Measurements from ENCODE around the gene GOPC.
A peak's percentile ranks its signal among the peaks of the same experiment; 100 is the strongest.
"Not testable (repeated sequence)": the region's sequence is repeated elsewhere in the genome, so short reads cannot be mapped to it uniquely, and the experiment has no call there.

Gene GOPC

GRCh38 chr6:117602151-117602898 lies at the start of gene GOPC:
Gene GOPC, minus strand, starts transcription at chr6:117602511. Its CDS starts 223 bp downstream, at chr6:117602288.
- DNase-seq (ENCODE audit: low read depth, low spot score): peak; percentile 94

GRCh38 chr6:117651984-117652383 lies 49.7 kb upstream of the GOPC start:
- not testable (repeated sequence) for DNase-seq (ENCODE audit: low read depth, low spot score)

- DNase-seq (ENCODE audit: low read depth, low spot score): no peak
Observed at GRCh38 chr6:117642976-117643375, 40.7 kb upstream of the GOPC start.

GRCh38 chr6:117637770-117638169 lies 35.5 kb upstream of the GOPC start:
- DNase-seq (ENCODE audit: low read depth, low spot score): no peak

- DNase-seq (ENCODE audit: low read depth, low spot score): no peak
Observed at GRCh38 chr6:117629119-117629660, 26.9 kb upstream of the GOPC start.

GRCh38 chr6:117627533-117627932 lies 25.2 kb upstream of the GOPC start:
- DNase-seq (ENCODE audit: low read depth, low spot score): no peak

GRCh38 chr6:117624869-117625481 lies 22.7 kb upstream of the GOPC start:
- no peak for DNase-seq (ENCODE audit: low read depth, low spot score)

GRCh38 chr6:117619178-117619577 lies 16.9 kb upstream of the GOPC start:
- DNase-seq (ENCODE audit: low read depth, low spot score): no peak

GRCh38 chr6:117617210-117618035 lies 15.1 kb upstream of the GOPC start:
- no peak for DNase-seq (ENCODE audit: low read depth, low spot score)

- DNase-seq (ENCODE audit: low read depth, low spot score): no peak
Observed at GRCh38 chr6:117616391-117617209, 14.3 kb upstream of the GOPC start.

- DNase-seq (ENCODE audit: low read depth, low spot score): no peak
Observed at GRCh38 chr6:117615750-117616390, 13.6 kb upstream of the GOPC start.

- DNase-seq (ENCODE audit: low read depth, low spot score): no peak
Observed at GRCh38 chr6:117613920-117614560, 11.7 kb upstream of the GOPC start.

- DNase-seq (ENCODE audit: low read depth, low spot score): no peak
Observed at GRCh38 chr6:117607511-117607910, 5.2 kb upstream of the GOPC start.

GRCh38 chr6:117605169-117605826 lies 3.0 kb upstream of the GOPC start:
- DNase-seq (ENCODE audit: low read depth, low spot score): peak; percentile 47

- DNase-seq (ENCODE audit: low read depth, low spot score): no peak
Observed at GRCh38 chr6:117603821-117604220, 1.5 kb upstream of the GOPC start.

GRCh38 chr6:117602899-117603588 lies 733 bp upstream of the GOPC start:
- DNase-seq (ENCODE audit: low read depth, low spot score): no peak

GRCh38 chr6:117601811-117602150 lies 530 bp downstream of the GOPC start:
- no peak for DNase-seq (ENCODE audit: low read depth, low spot score)

- no peak for DNase-seq (ENCODE audit: low read depth, low spot score)
Observed at GRCh38 chr6:117600008-117600743, 2.1 kb downstream of the GOPC start.

GRCh38 chr6:117597755-117598154 lies 4.6 kb downstream of the GOPC start:
- no peak for DNase-seq (ENCODE audit: low read depth, low spot score)
